BE2C (cell line): Measurements from ENCODE around the gene GLIS1.
A peak's percentile ranks its signal among the peaks of the same experiment; 100 is the strongest.

Experiments
- DNase-seq: peaks from one replicate; pipeline ENCODE4 v3.0.0-alpha.2; 2020
- H3K27me3 ChIP-seq: fragments of 250-450 bp; sonication (Bioruptor Pico); 2 replicates; pipeline ENCODE4 v1.5.1; 2020; ENCODE audit warnings: mild to moderate bottlenecking
- H3K36me3 ChIP-seq: fragments of 250-450 bp; sonication (Bioruptor Pico); 2 replicates; pipeline ENCODE4 v1.5.1; 2020; ENCODE audit warnings: mild to moderate bottlenecking
- H3K4me1 ChIP-seq: fragments of 250-450 bp; sonication (Bioruptor Pico); 2 replicates; pipeline ENCODE4 v1.5.1; 2020
- H3K4me3 ChIP-seq: 2 replicates; pipeline ENCODE4 v1.5.1; 2011; ENCODE audit warnings: low read depth, low read length
- H3K9me3 ChIP-seq: fragments of 250-450 bp; sonication (Bioruptor Pico); 2 replicates; pipeline ENCODE4 v1.5.1; 2020
- TF ChIP-seq, protein P1 (sequence below): IDR thresholded peaks from 2 replicates; pipeline ENCODE4 v1.5.1; 2012; ENCODE audit warnings: mild to moderate bottlenecking, low read depth, low read length

GLIS1 gene

DNA sequence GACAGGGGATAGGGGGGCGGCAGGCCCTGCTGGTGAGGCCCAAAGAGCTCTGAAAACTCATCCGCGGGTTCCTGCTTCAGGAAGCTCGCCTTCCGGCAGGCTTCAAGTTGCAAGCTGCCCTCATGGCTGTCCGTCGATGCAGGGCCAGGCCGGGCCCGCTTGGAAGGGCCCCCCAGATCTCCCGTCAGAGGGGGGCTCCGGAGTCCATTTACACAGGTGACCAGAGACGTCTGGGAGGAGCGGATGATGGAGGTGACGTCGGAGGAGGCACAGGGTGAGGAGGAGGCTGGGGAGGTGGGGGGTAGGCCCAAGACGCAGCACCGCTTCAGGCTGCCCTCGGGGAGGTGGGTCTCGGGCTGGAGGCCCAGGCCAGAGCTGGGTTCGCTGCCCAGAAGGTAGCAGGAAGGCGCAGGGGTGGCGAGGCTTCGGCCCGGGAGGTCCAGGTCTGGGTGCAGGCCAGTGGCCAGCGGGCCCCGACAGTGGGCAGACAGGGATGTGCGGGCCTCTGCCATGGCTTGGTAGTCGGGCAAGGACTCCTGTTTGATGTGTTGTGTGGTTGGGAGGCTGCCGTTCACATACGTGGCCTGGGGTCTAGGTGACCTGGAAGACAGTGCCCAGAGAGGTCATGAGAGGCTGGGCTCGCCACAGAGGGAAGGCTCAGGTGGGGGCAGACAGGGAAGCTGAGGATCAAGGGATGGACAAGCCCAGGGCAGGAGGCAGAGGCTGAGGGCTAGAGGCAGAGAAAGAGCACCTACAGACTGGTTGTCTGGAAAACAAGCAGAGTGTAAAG is 144.4 kb downstream of the GLIS1 start:
- no peak overlapping the region for H3K4me3 ChIP-seq
- TF ChIP-seq, protein P1, sequence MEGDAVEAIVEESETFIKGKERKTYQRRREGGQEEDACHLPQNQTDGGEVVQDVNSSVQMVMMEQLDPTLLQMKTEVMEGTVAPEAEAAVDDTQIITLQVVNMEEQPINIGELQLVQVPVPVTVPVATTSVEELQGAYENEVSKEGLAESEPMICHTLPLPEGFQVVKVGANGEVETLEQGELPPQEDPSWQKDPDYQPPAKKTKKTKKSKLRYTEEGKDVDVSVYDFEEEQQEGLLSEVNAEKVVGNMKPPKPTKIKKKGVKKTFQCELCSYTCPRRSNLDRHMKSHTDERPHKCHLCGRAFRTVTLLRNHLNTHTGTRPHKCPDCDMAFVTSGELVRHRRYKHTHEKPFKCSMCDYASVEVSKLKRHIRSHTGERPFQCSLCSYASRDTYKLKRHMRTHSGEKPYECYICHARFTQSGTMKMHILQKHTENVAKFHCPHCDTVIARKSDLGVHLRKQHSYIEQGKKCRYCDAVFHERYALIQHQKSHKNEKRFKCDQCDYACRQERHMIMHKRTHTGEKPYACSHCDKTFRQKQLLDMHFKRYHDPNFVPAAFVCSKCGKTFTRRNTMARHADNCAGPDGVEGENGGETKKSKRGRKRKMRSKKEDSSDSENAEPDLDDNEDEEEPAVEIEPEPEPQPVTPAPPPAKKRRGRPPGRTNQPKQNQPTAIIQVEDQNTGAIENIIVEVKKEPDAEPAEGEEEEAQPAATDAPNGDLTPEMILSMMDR, result no peak
- no peaks in the 10 kb centered on the region for H3K27me3 ChIP-seq
- H3K9me3 ChIP-seq, result no peaks in the 10 kb centered on the region
- H3K36me3 ChIP-seq, result no peaks in the 10 kb centered on the region
- H3K4me1 ChIP-seq, result no peaks in the 10 kb centered on the region
- DNase-seq, result no peak

DNA sequence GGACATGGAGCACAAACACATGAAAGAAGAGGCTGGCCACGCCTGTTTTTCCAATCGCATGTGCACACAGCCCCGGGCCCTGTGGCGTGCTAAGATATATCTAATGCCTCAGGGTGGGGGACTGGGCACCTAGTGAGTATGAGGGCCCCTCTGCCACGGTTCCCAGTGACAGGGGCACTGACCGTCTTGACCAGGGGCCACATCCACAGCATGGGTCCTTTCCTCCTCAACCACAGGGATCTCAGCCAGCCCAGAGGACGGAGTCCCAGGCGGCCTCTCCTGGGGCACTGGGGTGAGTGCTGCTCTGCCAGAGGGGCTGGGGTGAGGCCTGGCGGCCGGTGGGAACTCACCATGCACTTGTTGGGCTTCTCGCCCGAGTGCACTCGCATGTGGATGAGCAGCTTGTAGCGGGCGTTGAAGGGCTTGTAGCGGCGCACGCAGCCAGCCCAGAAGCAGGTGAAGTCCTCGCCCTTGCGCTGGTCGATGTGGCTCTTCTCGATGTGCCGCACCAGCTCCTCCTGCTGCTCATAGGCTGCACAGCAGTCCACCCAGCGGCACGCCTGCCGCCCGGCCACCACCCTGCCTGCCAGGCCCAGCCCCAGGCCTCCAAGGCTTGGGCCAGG is 145.1 kb downstream of the GLIS1 start:
- TF ChIP-seq, protein P1, result peak; percentile 12; the same call in 1 of the 2 replicates
- H3K36me3 ChIP-seq, result no peaks in the 10 kb centered on the region
- no peaks in the 10 kb centered on the region for H3K4me1 ChIP-seq
- H3K9me3 ChIP-seq, result no peaks in the 10 kb centered on the region
- no peak for DNase-seq
- H3K4me3 ChIP-seq, result no peak overlapping the region
- H3K27me3 ChIP-seq, result no peaks in the 10 kb centered on the region

DNA sequence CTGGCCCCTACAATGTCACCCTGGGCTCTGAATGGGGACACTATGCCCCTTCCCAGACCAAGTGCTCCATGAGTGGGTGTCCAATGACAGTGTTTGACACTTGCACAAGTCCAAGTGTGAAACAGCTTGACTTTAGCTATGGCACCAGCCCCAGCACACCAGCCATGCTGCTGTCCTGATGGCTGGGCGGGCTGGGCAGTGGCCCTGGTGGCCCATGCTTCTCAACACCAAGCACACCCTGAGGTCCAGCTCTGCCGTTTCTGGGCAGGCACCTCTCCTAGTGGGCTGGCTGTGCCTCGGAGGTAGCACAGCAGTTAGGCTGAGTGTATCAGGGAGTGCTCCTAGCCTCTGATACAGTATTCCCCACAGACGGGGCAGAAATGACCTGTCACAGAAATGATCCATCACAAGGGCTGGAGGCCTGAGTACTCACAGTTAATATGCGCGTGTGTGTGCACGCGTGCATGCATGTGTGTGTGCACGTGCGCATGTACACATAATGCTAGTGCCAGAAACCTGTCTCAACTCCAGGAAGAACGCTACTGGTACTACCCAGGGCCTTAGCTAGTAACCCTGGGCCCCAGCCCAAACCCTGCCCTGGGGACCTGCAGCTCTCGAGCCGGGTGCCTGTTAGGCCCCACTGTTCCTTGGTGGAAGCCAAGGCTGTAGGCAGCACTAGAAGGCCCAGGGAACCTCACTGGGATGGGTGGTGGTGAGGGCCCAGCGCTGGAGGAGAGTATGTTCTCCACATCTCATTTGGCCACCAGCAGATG is 145.8 kb downstream of the GLIS1 start:
- TF ChIP-seq, protein P1, result no peak
- H3K36me3 ChIP-seq, result no peaks in the 10 kb centered on the region

DNA sequence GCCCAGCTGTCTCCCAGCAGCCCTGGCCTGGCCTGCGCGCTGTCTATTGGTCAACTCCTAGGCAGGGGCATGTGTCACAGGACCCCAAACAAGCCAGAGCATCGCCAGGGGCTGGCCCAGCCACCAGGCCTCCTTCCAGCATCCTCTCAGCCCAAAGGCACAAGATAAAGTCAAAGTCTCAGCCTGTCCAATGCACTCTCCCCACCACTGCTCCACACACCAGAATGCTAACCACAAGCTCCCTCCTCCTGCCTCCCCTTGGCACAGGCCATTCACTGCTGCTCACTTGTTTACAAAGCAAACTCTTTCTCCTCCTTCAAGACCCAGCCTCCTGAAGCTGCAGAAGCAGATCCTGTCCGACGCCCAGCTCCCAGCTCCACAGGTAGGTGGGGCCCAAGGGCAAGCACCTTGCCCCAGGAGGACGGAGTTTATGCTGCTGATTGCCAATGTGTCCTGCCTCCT is 146.4 kb downstream of the GLIS1 start:
- H3K9me3 ChIP-seq, result no peaks in the 10 kb centered on the region
- H3K36me3 ChIP-seq, result no peaks in the 10 kb centered on the region
- no peaks in the 10 kb centered on the region for H3K4me1 ChIP-seq
- TF ChIP-seq, protein P1, result no peak
- H3K4me3 ChIP-seq, result no peak overlapping the region
- no peaks in the 10 kb centered on the region for H3K27me3 ChIP-seq
- no peak for DNase-seq

More for the DNA sequence above, 145.8 kb downstream of the GLIS1 start:
- no peaks in the 10 kb centered on the region for H3K4me1 ChIP-seq
- no peaks in the 10 kb centered on the region for H3K27me3 ChIP-seq
- DNase-seq, result no peak
- no peak overlapping the region for H3K4me3 ChIP-seq
- no peaks in the 10 kb centered on the region for H3K9me3 ChIP-seq

DNA sequence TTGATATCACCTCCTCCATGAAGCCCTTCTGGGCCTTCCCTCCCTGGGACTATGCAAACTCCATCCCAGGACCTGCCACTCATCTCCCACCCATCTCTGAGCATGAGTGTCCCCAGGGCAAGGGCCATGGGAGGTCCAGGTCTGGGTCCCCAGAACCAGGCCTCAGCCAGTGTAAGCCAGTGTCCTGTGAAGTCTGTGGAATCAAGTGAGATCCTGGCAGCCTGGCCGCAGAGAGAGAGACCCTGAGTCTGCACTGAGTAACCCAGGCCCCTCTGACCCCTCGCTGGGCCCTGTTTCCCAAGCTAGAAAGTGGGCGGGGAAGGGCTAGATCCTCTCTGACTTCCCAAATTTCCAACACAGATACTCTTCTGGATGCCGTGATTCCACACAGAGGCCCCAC is 147.0 kb downstream of the GLIS1 start:
- H3K4me1 ChIP-seq, result no peaks in the 10 kb centered on the region
- H3K9me3 ChIP-seq, result no peaks in the 10 kb centered on the region
- TF ChIP-seq, protein P1, result no peak
- H3K36me3 ChIP-seq, result no peaks in the 10 kb centered on the region
- DNase-seq, result no peak
- no peaks in the 10 kb centered on the region for H3K27me3 ChIP-seq
- no peak overlapping the region for H3K4me3 ChIP-seq
